Loucy (cell line): ENCODE measurements around the gene CCDC92.

Experiments
- EZH2phosphoT487 ChIP-seq: fragments of 200-600 bp; IDR thresholded peaks from 2 replicates; pipeline ENCODE4 v1.6.1; 2018; ENCODE audit warnings: antibody characterized with exemption, mild to moderate bottlenecking, moderate library complexity, borderline replicate concordance
- TF ChIP-seq, protein P1 (sequence below): fragments of 200-600 bp; sonication (generic); conservative IDR thresholded peaks from 2 replicates; pipeline ENCODE4 v1.5.1; 2014; ENCODE audit warnings: mild to moderate bottlenecking, antibody characterized with exemption, low read length

DNA sequence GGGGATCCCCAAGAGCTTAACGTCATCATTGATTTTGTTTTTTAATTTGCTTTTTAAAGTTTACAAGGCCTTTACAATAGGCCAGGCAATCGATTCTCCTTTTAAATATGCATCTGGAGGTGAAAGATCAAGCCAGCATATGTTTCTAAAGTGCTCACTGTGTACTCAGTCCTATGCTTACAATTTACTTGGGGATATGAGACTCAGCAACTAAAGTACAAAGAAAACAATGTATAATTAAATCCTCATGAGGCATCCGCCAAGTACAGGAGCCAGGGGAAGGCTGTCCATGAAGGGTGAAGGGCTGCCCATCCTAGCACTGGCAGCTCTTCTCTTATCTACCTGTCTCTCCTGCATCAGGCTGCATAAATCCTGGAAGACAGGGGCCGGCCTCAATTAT lies 11.8 kb downstream of the CCDC92 start:
- TF ChIP-seq, protein P1, sequence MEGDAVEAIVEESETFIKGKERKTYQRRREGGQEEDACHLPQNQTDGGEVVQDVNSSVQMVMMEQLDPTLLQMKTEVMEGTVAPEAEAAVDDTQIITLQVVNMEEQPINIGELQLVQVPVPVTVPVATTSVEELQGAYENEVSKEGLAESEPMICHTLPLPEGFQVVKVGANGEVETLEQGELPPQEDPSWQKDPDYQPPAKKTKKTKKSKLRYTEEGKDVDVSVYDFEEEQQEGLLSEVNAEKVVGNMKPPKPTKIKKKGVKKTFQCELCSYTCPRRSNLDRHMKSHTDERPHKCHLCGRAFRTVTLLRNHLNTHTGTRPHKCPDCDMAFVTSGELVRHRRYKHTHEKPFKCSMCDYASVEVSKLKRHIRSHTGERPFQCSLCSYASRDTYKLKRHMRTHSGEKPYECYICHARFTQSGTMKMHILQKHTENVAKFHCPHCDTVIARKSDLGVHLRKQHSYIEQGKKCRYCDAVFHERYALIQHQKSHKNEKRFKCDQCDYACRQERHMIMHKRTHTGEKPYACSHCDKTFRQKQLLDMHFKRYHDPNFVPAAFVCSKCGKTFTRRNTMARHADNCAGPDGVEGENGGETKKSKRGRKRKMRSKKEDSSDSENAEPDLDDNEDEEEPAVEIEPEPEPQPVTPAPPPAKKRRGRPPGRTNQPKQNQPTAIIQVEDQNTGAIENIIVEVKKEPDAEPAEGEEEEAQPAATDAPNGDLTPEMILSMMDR: no peak
- TF ChIP-seq EZH2phosphoT487: no peak
